Gastroesophageal sphincter (tissue), 4 donors: ENCODE data around the gene MRPL38. TPM values are rescaled to one million over a fixed set of nuclear protein-coding genes. Genes with fewer than 3 reads are reported as not detected.

Source experiments
- ATAC-seq: fragments of 150-250 bp; one replicate; pipeline ENCODE4 v1.9.1; 2016; ENCODE audit warnings: mild to moderate bottlenecking, moderate library complexity
- H3K27ac ChIP-seq, 4 donors: fragments of 200-600 bp; sonication (generic) in 3 of 4; 1 replicate in 3 of 4; 2 replicates in 1 of 4; pipeline ENCODE4 v1.5.1; 2016 to 2019
- H3K27me3 ChIP-seq: fragments of 200-600 bp; sonication (generic); one replicate; pipeline ENCODE4 v1.5.1; 2019
- H3K36me3 ChIP-seq, 2 donors: fragments of 200-600 bp; sonication (generic); one replicate each; pipeline ENCODE4 v1.5.1; 2019; ENCODE audit warnings: control low read depth in 1 of 2
- H3K4me1 ChIP-seq, 3 donors: fragments of 200-600 bp; sonication (generic); 1 replicate in 2 of 3; 2 replicates in 1 of 3; pipeline ENCODE4 v1.5.1; 2016 to 2019; ENCODE audit warnings: control low read depth in 2 of 3
- H3K4me3 ChIP-seq, 2 donors: fragments of 200-600 bp; sonication (generic); one replicate each; pipeline ENCODE4 v1.5.1; 2019; ENCODE audit warnings: mild to moderate bottlenecking in 1 of 2, moderate library complexity in 1 of 2
- H3K9me3 ChIP-seq, 3 donors: fragments of 200-600 bp; sonication (generic); one replicate each; pipeline ENCODE4 v1.5.1; 2017 to 2019; ENCODE audit warnings: control low read depth in 2 of 3
- CTCF ChIP-seq, 4 experiments: fragments of 200-600 bp in 2 of 4; fragments of 450-650 bp in 2 of 4; sonication (generic) in 1 of 4; IDR thresholded peaks; one replicate each; pipeline ENCODE4 v1.5.1; 2017 to 2019; ENCODE audit warnings: antibody characterized with exemption in 4 of 4, mild to moderate bottlenecking in 2 of 4, moderate library complexity in 2 of 4
- EP300 ChIP-seq: sonication (generic); formaldehyde crosslinking; IDR thresholded peaks from one replicate; pipeline ENCODE4 v1.6.1; 2017; ENCODE audit warnings: antibody characterized with exemption, mild to moderate bottlenecking
- POLR2A ChIP-seq, 2 donors: fragments of 450-650 bp; IDR thresholded peaks; one replicate each; pipeline ENCODE4 v1.6.1; 2017; ENCODE audit warnings: antibody characterized with exemption in 2 of 2, mild to moderate bottlenecking in 2 of 2, moderate library complexity in 1 of 2
- POLR2AphosphoS5 ChIP-seq: sonication (generic); formaldehyde crosslinking; IDR thresholded peaks from one replicate; pipeline ENCODE4 v1.6.1; 2017; ENCODE audit warnings: antibody characterized with exemption
- WGBS, 2 donors: methylation state at CpG; one replicate each; pipeline ENCODE4 v1.1.5; 2018; ENCODE audit warnings: low coverage in 1 of 2; 5-methylcytosine and 5-hydroxymethylcytosine counted together
- total RNA-seq, 4 donors: library from RNA; depleted of rRNA; stranded (reverse); fragments of >200 nt; gene quantifications; one replicate each; pipeline ENCODE4 v1.1.0, GENCODE V29; 2016

MRPL38 gene
- total RNA-seq, 4 donors from 2014 or later, result 18.4 to 69.6 (median 44.3) TPM

- no peak for ATAC-seq
- peaks cover 0 to 20% of the 10 kb centered on the region in 2 donors for H3K36me3 ChIP-seq
- H3K27ac ChIP-seq, result peak overlapping the region in 3 of 4 donors; percentile 89 to 94 (median 93)
- H3K4me3 ChIP-seq, result no peak overlapping the region
- H3K27me3 ChIP-seq, result no peaks in the 10 kb centered on the region
- WGBS, 2 donors, result 77 to 80% methylated on average over 1 to 9 of the region's 10 CpGs
- TF ChIP-seq POLR2A (IDR thresholded peaks at IDR 0.05) (no peak), POLR2AphosphoS5 (no peak), EP300 (no peak), CTCF (IDR thresholded peaks at IDR 0.05) (no peak)
- H3K9me3 ChIP-seq, result no peaks in the 10 kb centered on the region
- peaks cover 0 to 28% (median 8%) of the 10 kb centered on the region in 3 donors for H3K4me1 ChIP-seq
Measured at GRCh38 chr17:75906143-75906884, 1.6 kb upstream of the MRPL38 start.

GRCh38 chr17:75902406-75902805 lies 2.3 kb downstream of the MRPL38 start:
- H3K4me1 ChIP-seq, result peaks cover 0 to 35% (median 9%) of the 10 kb centered on the region in 3 donors
- no peak for ATAC-seq
- 92 to 93% methylated on average over 4 to 5 of the region's 6 CpGs for WGBS, 2 donors
- H3K4me3 ChIP-seq, result no peak overlapping the region
- H3K27me3 ChIP-seq, result no peaks in the 10 kb centered on the region
- TF ChIP-seq CTCF (IDR thresholded peaks at IDR 0.05) (no peak), EP300 (no peak), POLR2A (IDR thresholded peaks at IDR 0.05) (no peak)
- peaks cover 0 to 58% of the 10 kb centered on the region in 2 donors for H3K36me3 ChIP-seq
- H3K27ac ChIP-seq, result no peak overlapping the region
- no peaks in the 10 kb centered on the region for H3K9me3 ChIP-seq

- WGBS, 2 donors, result no CpG with 5 or more reads among the region's 18 CpGs
- no peak for ATAC-seq
- peaks cover 0 to 58% of the 10 kb centered on the region in 2 donors for H3K36me3 ChIP-seq
- no peaks in the 10 kb centered on the region for H3K27me3 ChIP-seq
- H3K9me3 ChIP-seq, result no peaks in the 10 kb centered on the region
- no peak overlapping the region for H3K4me3 ChIP-seq
- TF ChIP-seq POLR2AphosphoS5, result no peak
- no peak for TF ChIP-seq POLR2A (IDR thresholded peaks at IDR 0.05)
- TF ChIP-seq EP300, result no peak
- no peak for TF ChIP-seq CTCF (IDR thresholded peaks at IDR 0.05)
- peaks cover 0 to 40% (median 13%) of the 10 kb centered on the region in 3 donors for H3K4me1 ChIP-seq
- H3K27ac ChIP-seq, result no peak overlapping the region
Measured at GRCh38 chr17:75901727-75902126, 3.0 kb downstream of the MRPL38 start.

- TF ChIP-seq POLR2AphosphoS5 (no peak), CTCF (IDR thresholded peaks at IDR 0.05) (no peak), POLR2A (IDR thresholded peaks at IDR 0.05) (no peak), EP300 (no peak)
- no peak for ATAC-seq
- Histone ChIP-seq H3K4me1 (peaks cover 0 to 42% (median 13%) of the 10 kb centered on the region in 3 donors), H3K9me3 (no peaks in the 10 kb centered on the region), H3K27me3 (no peaks in the 10 kb centered on the region), H3K4me3 (no peak overlapping the region), H3K27ac (no peak overlapping the region), H3K36me3 (peaks cover 0 to 58% of the 10 kb centered on the region in 2 donors)
- 74 to 78% methylated on average over 4 to 5 of the region's 13 CpGs for WGBS, 2 donors
Measured at GRCh38 chr17:75900691-75901533, 3.8 kb downstream of the MRPL38 start.
